H1 (cell line): ENCODE data around the gene PSMC3.

Source experiments
- CTCF ChIP-seq, 3 experiments: IDR thresholded peaks; 1 replicate in 2 of 3; 2 replicates in 1 of 3; pipeline versions ENCODE4 v1.5.1 to v1.6.1; 2011; ENCODE audit warnings: low read length in 3 of 3, mild to moderate bottlenecking in 3 of 3, inconsistent platforms in 2 of 3, low read depth in 1 of 3, moderate library complexity in 1 of 3; ENCODE audit not compliant: insufficient read depth in 1 of 3; ENCODE audit errors: control extremely low read depth in 1 of 3
- EGR1 ChIP-seq: IDR thresholded peaks from 2 replicates; pipeline ENCODE4 v1.6.1; 2011; ENCODE audit warnings: low read depth, low read length, borderline replicate concordance
- EP300 ChIP-seq, 2 experiments: IDR thresholded peaks; 1 replicate in 1 of 2; 2 replicates in 1 of 2; pipeline ENCODE4 v1.6.1; 2011 to 2012; ENCODE audit warnings: low read depth in 2 of 2, low read length in 2 of 2, mild to moderate bottlenecking in 2 of 2, borderline replicate concordance in 1 of 2, inconsistent platforms in 1 of 2, moderate library complexity in 1 of 2
- EZH2 ChIP-seq: fragments of 200-600 bp; sonication (generic); IDR thresholded peaks from 2 replicates; pipeline ENCODE4 v1.7.1; 2012; ENCODE audit warnings: low read depth, mild to moderate bottlenecking, moderate library complexity, low read length, inconsistent platforms; ENCODE audit not compliant: severe bottlenecking
- GABPA ChIP-seq: IDR thresholded peaks from 2 replicates; pipeline ENCODE4 v1.6.1; 2011; ENCODE audit warnings: mild to moderate bottlenecking, low read length, moderate library complexity, borderline replicate concordance; ENCODE audit not compliant: insufficient read depth
- POLR2A ChIP-seq, 2 experiments: IDR thresholded peaks; 1 replicate in 1 of 2; 2 replicates in 1 of 2; pipeline ENCODE4 v1.6.1; 2011; ENCODE audit warnings: low read depth in 2 of 2, low read length in 2 of 2, mild to moderate bottlenecking in 2 of 2; ENCODE audit errors: control extremely low read depth in 1 of 2
- SP1 ChIP-seq: IDR thresholded peaks from 2 replicates; pipeline ENCODE4 v1.6.1; 2011; ENCODE audit warnings: low read depth, low read length
- SRF ChIP-seq: IDR thresholded peaks from 2 replicates; pipeline ENCODE4 v1.6.1; 2011; ENCODE audit warnings: mild to moderate bottlenecking, low read depth, low read length, moderate library complexity
- TAF1 ChIP-seq: IDR thresholded peaks from 2 replicates; pipeline ENCODE4 v1.6.1; 2011; ENCODE audit warnings: mild to moderate bottlenecking, low read depth, low read length
- TEAD4 ChIP-seq: IDR thresholded peaks from 2 replicates; pipeline ENCODE4 v1.6.1; 2012; ENCODE audit warnings: low read depth, low read length, inconsistent platforms, mixed read lengths

GRCh38 chr11:47447906-47448305 lies 21.7 kb upstream of the PSMC3 start:
- TF ChIP-seq CTCF (IDR thresholded peaks at IDR 0.05; ENCODE audit: control extremely low read depth in 1 of 3, insufficient read depth in 1 of 3, low read depth in 1 of 3, low read length in 3 of 3) (no peak), POLR2A (IDR thresholded peaks at IDR 0.05; ENCODE audit: control extremely low read depth in 1 of 2, low read depth in 2 of 2, low read length in 2 of 2) (no peak), SP1 (no peak), TEAD4 (no peak), GABPA (no peak), EZH2 (no peak), EP300 (IDR thresholded peaks at IDR 0.05; ENCODE audit: borderline replicate concordance in 1 of 2, low read depth in 2 of 2, low read length in 2 of 2) (no peak), EGR1 (no peak), TAF1 (no peak), SRF (no peak)
